ENCODE results near the gene CHAC1.

CHAC1 gene

GRCh38 chr15:40995656-40996055 is 42.4 kb downstream of the CHAC1 start:
- no peak for DNase-seq (ENCODE audit: low read depth)
- peaks cover 73% of the 10 kb centered on the region for H3K36me3 ChIP-seq (ENCODE audit: control insufficient read depth, insufficient read depth, low read length, severe bottlenecking)

GRCh38 chr15:40999190-40999589 is 45.9 kb downstream of the CHAC1 start:
- H3K4me1 ChIP-seq (ENCODE audit: control insufficient read depth, insufficient read depth, low read length): no peaks in the 10 kb centered on the region
- no peak overlapping the region for H3K4me3 ChIP-seq (ENCODE audit: low read length)
- H3K9me3 ChIP-seq (ENCODE audit: control insufficient read depth, low read length): no peaks in the 10 kb centered on the region
- H3K27me3 ChIP-seq (replicated peaks; ENCODE audit: control insufficient read depth, insufficient read depth, low read length): no peaks in the 10 kb centered on the region
- H3K9ac ChIP-seq (ENCODE audit: low read length): no peak overlapping the region
- peaks cover 80% of the 10 kb centered on the region for H3K36me3 ChIP-seq (ENCODE audit: control insufficient read depth, insufficient read depth, low read length, severe bottlenecking)
- peak; percentile 47 for DNase-seq (ENCODE audit: low read depth)

More at GRCh38 chr15:40995656-40996055, 42.4 kb downstream of the CHAC1 start:
- H3K9ac ChIP-seq (ENCODE audit: low read length): no peak overlapping the region
- no peaks in the 10 kb centered on the region for H3K27me3 ChIP-seq (replicated peaks; ENCODE audit: control insufficient read depth, insufficient read depth, low read length)
- no peak overlapping the region for H3K4me3 ChIP-seq (ENCODE audit: low read length)
- H3K4me1 ChIP-seq (ENCODE audit: control insufficient read depth, insufficient read depth, low read length): peaks cover 8% of the 10 kb centered on the region
- no peaks in the 10 kb centered on the region for H3K9me3 ChIP-seq (ENCODE audit: control insufficient read depth, low read length)

- DNase-seq (ENCODE audit: low read depth): no peak
- peaks cover 73% of the 10 kb centered on the region for H3K36me3 ChIP-seq (ENCODE audit: control insufficient read depth, insufficient read depth, low read length, severe bottlenecking)
- no peaks in the 10 kb centered on the region for H3K27me3 ChIP-seq (replicated peaks; ENCODE audit: control insufficient read depth, insufficient read depth, low read length)
- H3K9me3 ChIP-seq (ENCODE audit: control insufficient read depth, low read length): no peaks in the 10 kb centered on the region
- no peak overlapping the region for H3K9ac ChIP-seq (ENCODE audit: low read length)
- H3K4me3 ChIP-seq (ENCODE audit: low read length): no peak overlapping the region
- no peaks in the 10 kb centered on the region for H3K4me1 ChIP-seq (ENCODE audit: control insufficient read depth, insufficient read depth, low read length)
Observed at GRCh38 chr15:41001524-41002214, 48.4 kb downstream of the CHAC1 start.

DNA sequence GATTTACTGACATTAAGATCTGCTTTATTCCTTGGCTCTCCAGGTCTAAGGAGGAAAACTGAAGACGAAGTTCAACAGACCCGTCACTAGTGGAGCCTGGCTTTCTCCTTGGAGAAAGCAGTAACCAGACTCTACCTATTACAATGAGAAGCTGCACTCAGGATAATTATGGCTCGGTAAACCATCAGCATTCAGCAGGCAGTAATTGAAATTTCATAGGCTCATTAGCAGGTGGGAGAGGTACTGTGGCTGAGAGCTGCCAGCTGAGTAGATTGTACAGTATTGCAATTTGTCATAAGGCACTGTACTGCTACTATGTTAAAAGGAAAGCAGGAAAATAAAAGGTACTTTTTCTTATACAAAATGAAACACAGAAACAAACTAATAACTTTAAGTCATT is 51.2 kb downstream of the CHAC1 start:
- peaks cover 62% of the 10 kb centered on the region for H3K36me3 ChIP-seq (ENCODE audit: control insufficient read depth, insufficient read depth, low read length, severe bottlenecking)

More for the DNA sequence above, 51.2 kb downstream of the CHAC1 start:
- H3K9me3 ChIP-seq (ENCODE audit: control insufficient read depth, low read length): no peaks in the 10 kb centered on the region
- no peaks in the 10 kb centered on the region for H3K4me1 ChIP-seq (ENCODE audit: control insufficient read depth, insufficient read depth, low read length)
- no peak overlapping the region for H3K4me3 ChIP-seq (ENCODE audit: low read length)
- H3K9ac ChIP-seq (ENCODE audit: low read length): no peak overlapping the region
- no peak for DNase-seq (ENCODE audit: low read depth)
- no peaks in the 10 kb centered on the region for H3K27me3 ChIP-seq (replicated peaks; ENCODE audit: control insufficient read depth, insufficient read depth, low read length)
